ENCODE results near the gene GTF2A1.

DNA sequence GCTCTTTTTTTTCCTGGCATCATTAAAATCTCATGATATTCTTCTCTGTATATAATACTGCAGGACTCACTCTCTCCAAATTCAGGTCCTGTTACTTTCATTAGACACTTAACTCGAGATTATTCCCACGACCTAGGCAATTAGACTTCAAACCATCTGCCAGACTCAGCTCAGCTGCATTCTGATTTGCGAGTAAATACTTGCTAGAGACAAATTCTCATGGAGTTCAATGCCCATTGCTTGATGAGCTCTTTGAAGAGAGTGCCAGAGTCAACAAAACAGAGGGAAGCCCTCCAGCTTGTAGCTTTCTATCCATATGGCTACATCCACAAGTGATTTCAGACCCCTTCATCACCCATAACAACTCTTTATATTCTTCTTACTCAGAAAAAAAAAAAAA is 88.3 kb downstream of the GTF2A1 start:
- TF ChIP-seq POLR2A (IDR thresholded peaks at IDR 0.05): no peak
- TF ChIP-seq, protein P1, sequence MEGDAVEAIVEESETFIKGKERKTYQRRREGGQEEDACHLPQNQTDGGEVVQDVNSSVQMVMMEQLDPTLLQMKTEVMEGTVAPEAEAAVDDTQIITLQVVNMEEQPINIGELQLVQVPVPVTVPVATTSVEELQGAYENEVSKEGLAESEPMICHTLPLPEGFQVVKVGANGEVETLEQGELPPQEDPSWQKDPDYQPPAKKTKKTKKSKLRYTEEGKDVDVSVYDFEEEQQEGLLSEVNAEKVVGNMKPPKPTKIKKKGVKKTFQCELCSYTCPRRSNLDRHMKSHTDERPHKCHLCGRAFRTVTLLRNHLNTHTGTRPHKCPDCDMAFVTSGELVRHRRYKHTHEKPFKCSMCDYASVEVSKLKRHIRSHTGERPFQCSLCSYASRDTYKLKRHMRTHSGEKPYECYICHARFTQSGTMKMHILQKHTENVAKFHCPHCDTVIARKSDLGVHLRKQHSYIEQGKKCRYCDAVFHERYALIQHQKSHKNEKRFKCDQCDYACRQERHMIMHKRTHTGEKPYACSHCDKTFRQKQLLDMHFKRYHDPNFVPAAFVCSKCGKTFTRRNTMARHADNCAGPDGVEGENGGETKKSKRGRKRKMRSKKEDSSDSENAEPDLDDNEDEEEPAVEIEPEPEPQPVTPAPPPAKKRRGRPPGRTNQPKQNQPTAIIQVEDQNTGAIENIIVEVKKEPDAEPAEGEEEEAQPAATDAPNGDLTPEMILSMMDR (IDR thresholded peaks at IDR 0.05): no peak
- no peak for TF ChIP-seq EP300 (IDR thresholded peaks at IDR 0.05)
